Thymus (tissue), 11 donors: ENCODE data around the gene PPM1N. TPM values are rescaled to one million over a fixed set of nuclear protein-coding genes. Genes with fewer than 3 reads are reported as not detected.

Experiments used
- DNase-seq, 9 donors: peaks; one replicate each; pipeline ENCODE4 v3.0.0-alpha.2; 2013; ENCODE audit warnings: low spot score in 9 of 9, low read depth in 6 of 9, missing footprints in 1 of 9
- H3K27ac ChIP-seq, 2 donors: one replicate each; pipeline ENCODE4 v1.5.1; 2013; ENCODE audit warnings: control low read depth in 1 of 2, low read depth in 1 of 2, low read length in 1 of 2, mild to moderate bottlenecking in 1 of 2, moderate library complexity in 1 of 2
- H3K27me3 ChIP-seq, 2 donors: one replicate each; pipeline ENCODE4 v1.5.1; 2013; ENCODE audit warnings: low read length in 1 of 2; ENCODE audit not compliant: control insufficient read depth in 2 of 2, insufficient read depth in 1 of 2
- H3K36me3 ChIP-seq, 2 donors: one replicate each; pipeline ENCODE4 v1.5.1; 2013; ENCODE audit warnings: low read length in 1 of 2, mild to moderate bottlenecking in 1 of 2, moderate library complexity in 1 of 2; ENCODE audit not compliant: control insufficient read depth in 2 of 2, insufficient read depth in 2 of 2
- H3K4me1 ChIP-seq, 2 donors: one replicate each; pipeline ENCODE4 v1.5.1; 2013; ENCODE audit warnings: low read length in 2 of 2; ENCODE audit not compliant: control insufficient read depth in 2 of 2, insufficient read depth in 2 of 2
- H3K4me3 ChIP-seq, 2 donors: one replicate each; pipeline ENCODE4 v1.5.1; 2013; ENCODE audit warnings: low read length in 2 of 2, control low read depth in 1 of 2, mild to moderate bottlenecking in 1 of 2
- H3K9me3 ChIP-seq, 2 donors: one replicate each; pipeline ENCODE4 v1.5.1; 2013; ENCODE audit warnings: low read length in 1 of 2, mild to moderate bottlenecking in 1 of 2; ENCODE audit not compliant: control insufficient read depth in 2 of 2, insufficient read depth in 1 of 2
- WGBS: extraction: QIAGEN DNeasy Blood & Tissue Kit; methylation state at CpG from one replicate; pipeline ENCODE4 v1.1.7; 2013; 5-methylcytosine and 5-hydroxymethylcytosine counted together
- polyA plus RNA-seq: library from polyadenylated mRNA; stranded (reverse); fragments of 200-250 nt; gene quantifications from one replicate; pipeline ENCODE4 v1.2.3, GENCODE V29; 2013
- total RNA-seq: library from RNA; stranded (reverse); fragments of 120-200 nt; gene quantifications from one replicate; pipeline ENCODE4 v1.2.4, GENCODE V29; 2013
- donor health status: healthy.

PPM1N gene
- total and polyA plus RNA-seq, 2 donors, result 4.0 to 4.8 TPM

- H3K36me3 ChIP-seq, result peaks cover 46 to 67% of the 10 kb centered on the region in 2 donors
- 96% methylated on average over 7 of the region's 7 CpGs for WGBS
- no peak overlapping the region for H3K4me3 ChIP-seq
- no peak for DNase-seq
- H3K27me3 ChIP-seq, result no peaks in the 10 kb centered on the region
- no peaks in the 10 kb centered on the region for H3K9me3 ChIP-seq
- H3K4me1 ChIP-seq, result peaks cover 10 to 18% of the 10 kb centered on the region in 2 donors
- no peak overlapping the region for H3K27ac ChIP-seq
Observed at GRCh38 chr19:45518469-45518826, 20.2 kb downstream of the PPM1N start.

GRCh38 chr19:45522010-45522941 lies 24.0 kb downstream of the PPM1N start:
- H3K27ac ChIP-seq, result no peak overlapping the region
- 96% methylated on average over 24 of the region's 24 CpGs for WGBS
- no peaks in the 10 kb centered on the region for H3K4me1 ChIP-seq
- no peaks in the 10 kb centered on the region for H3K27me3 ChIP-seq
- no peak overlapping the region for H3K4me3 ChIP-seq
- DNase-seq, result no peak
- peaks cover 71 to 80% of the 10 kb centered on the region in 2 donors for H3K36me3 ChIP-seq
- no peaks in the 10 kb centered on the region for H3K9me3 ChIP-seq

- no peak overlapping the region for H3K27ac ChIP-seq
- H3K4me1 ChIP-seq, result peaks cover 0 to 2% of the 10 kb centered on the region in 2 donors
- no peak overlapping the region for H3K4me3 ChIP-seq
- peaks cover 0 to 8% of the 10 kb centered on the region in 2 donors for H3K27me3 ChIP-seq
- H3K9me3 ChIP-seq, result no peaks in the 10 kb centered on the region
- DNase-seq, result peak in 8 of 9 donors; percentile 13 to 82 (median 61)
- WGBS, result 82% methylated on average over 9 of the region's 9 CpGs
- peaks cover 59 to 66% of the 10 kb centered on the region in 2 donors for H3K36me3 ChIP-seq
Observed at GRCh38 chr19:45523642-45524256, 25.5 kb downstream of the PPM1N start.

- peaks cover 4 to 11% of the 10 kb centered on the region in 2 donors for H3K4me1 ChIP-seq
- peaks cover 0 to 17% of the 10 kb centered on the region in 2 donors for H3K27me3 ChIP-seq
- no peak for DNase-seq
- 99% methylated on average over 15 of the region's 15 CpGs for WGBS
- H3K27ac ChIP-seq, result no peak overlapping the region
- no peak overlapping the region for H3K4me3 ChIP-seq
- no peaks in the 10 kb centered on the region for H3K9me3 ChIP-seq
- H3K36me3 ChIP-seq, result peaks cover 59 to 61% of the 10 kb centered on the region in 2 donors
Observed at GRCh38 chr19:45524575-45525129, 26.4 kb downstream of the PPM1N start.

- 94% methylated on average over 9 of the region's 9 CpGs for WGBS
- peaks cover 4 to 11% of the 10 kb centered on the region in 2 donors for H3K4me1 ChIP-seq
- H3K36me3 ChIP-seq, result peaks cover 48 to 49% of the 10 kb centered on the region in 2 donors
- no peaks in the 10 kb centered on the region for H3K9me3 ChIP-seq
- no peak overlapping the region for H3K4me3 ChIP-seq
- peaks cover 0 to 27% of the 10 kb centered on the region in 2 donors for H3K27me3 ChIP-seq
- H3K27ac ChIP-seq, result no peak overlapping the region
- no peak for DNase-seq
Observed at GRCh38 chr19:45526143-45526542, 27.9 kb downstream of the PPM1N start.

- Histone ChIP-seq H3K36me3 (peaks cover 41 to 42% of the 10 kb centered on the region in 2 donors), H3K27ac (no peak overlapping the region), H3K4me3 (no peak overlapping the region), H3K9me3 (peaks cover 0 to 2% of the 10 kb centered on the region in 2 donors), H3K27me3 (peaks cover 0 to 27% of the 10 kb centered on the region in 2 donors), H3K4me1 (peaks cover 4 to 11% of the 10 kb centered on the region in 2 donors)
- DNase-seq, result no peak
- 99% methylated on average over 4 of the region's 4 CpGs for WGBS
Observed at GRCh38 chr19:45526971-45527370, 28.7 kb downstream of the PPM1N start.

GRCh38 chr19:45527731-45528130 lies 29.5 kb downstream of the PPM1N start:
- no peak overlapping the region for H3K4me3 ChIP-seq
- H3K36me3 ChIP-seq, result peaks cover 34 to 35% of the 10 kb centered on the region in 2 donors
- WGBS, result 95% methylated on average over 15 of the region's 15 CpGs
- no peak overlapping the region for H3K27ac ChIP-seq
- peaks cover 0 to 27% of the 10 kb centered on the region in 2 donors for H3K27me3 ChIP-seq
- H3K9me3 ChIP-seq, result peaks cover 0 to 2% of the 10 kb centered on the region in 2 donors
- no peak for DNase-seq
- H3K4me1 ChIP-seq, result peaks cover 4 to 11% of the 10 kb centered on the region in 2 donors

- 87% methylated on average over 17 of the region's 17 CpGs for WGBS
- no peak overlapping the region for H3K4me3 ChIP-seq
- peaks cover 32% of the 10 kb centered on the region in 2 donors for H3K36me3 ChIP-seq
- no peak for DNase-seq
- peaks cover 4 to 11% of the 10 kb centered on the region in 2 donors for H3K4me1 ChIP-seq
- H3K27me3 ChIP-seq, result peaks cover 0 to 27% of the 10 kb centered on the region in 2 donors
- H3K27ac ChIP-seq, result no peak overlapping the region
- H3K9me3 ChIP-seq, result peaks cover 0 to 2% of the 10 kb centered on the region in 2 donors
Observed at GRCh38 chr19:45528149-45528743, 30.0 kb downstream of the PPM1N start.
